GM12873 (cell line): ENCODE data around the gene PLPP2.
A peak's percentile ranks its signal among the peaks of the same experiment; 100 is the strongest.

Source experiments
- CTCF ChIP-seq: IDR thresholded peaks from 2 replicates; pipeline ENCODE4 v1.5.1; 2012; ENCODE audit warnings: low read depth, mild to moderate bottlenecking, moderate library complexity, low read length, control low read depth; ENCODE audit not compliant: insufficient read depth; ENCODE audit errors: missing control alignments

The PLPP2 gene

GRCh38 chr19:325173-325936 is 34.2 kb upstream of the PLPP2 start:
- no peak for TF ChIP-seq CTCF

- TF ChIP-seq CTCF = no peak
Observed at GRCh38 chr19:324716-325115, 33.5 kb upstream of the PLPP2 start.

- TF ChIP-seq CTCF = no peak
Observed at GRCh38 chr19:322616-323015, 31.4 kb upstream of the PLPP2 start.

GRCh38 chr19:318509-318774 is 27.2 kb upstream of the PLPP2 start:
- no peak for TF ChIP-seq CTCF

- TF ChIP-seq CTCF = peak; percentile 10
Observed at GRCh38 chr19:317710-318508, 26.7 kb upstream of the PLPP2 start.

- TF ChIP-seq CTCF = no peak
Observed at GRCh38 chr19:315811-316210, 24.6 kb upstream of the PLPP2 start.

GRCh38 chr19:313988-314815 is 23.0 kb upstream of the PLPP2 start:
- no peak for TF ChIP-seq CTCF
